NCI-H2196 treated with DMSO at 0.1 percent for 48 hours (cell line): ENCODE measurements around the gene KRTAP5-6.
"Not testable (repeated sequence)": the region's sequence is repeated elsewhere in the genome, so short reads cannot be mapped to it uniquely, and the experiment has no call there.

Experiments used
- DNase-seq: peaks from one replicate; lab custom pipeline; 2025; ENCODE audit not compliant: unreplicated experiment; lab: John Stamatoyannopoulos, UW

KRTAP5-6 gene

DNA sequence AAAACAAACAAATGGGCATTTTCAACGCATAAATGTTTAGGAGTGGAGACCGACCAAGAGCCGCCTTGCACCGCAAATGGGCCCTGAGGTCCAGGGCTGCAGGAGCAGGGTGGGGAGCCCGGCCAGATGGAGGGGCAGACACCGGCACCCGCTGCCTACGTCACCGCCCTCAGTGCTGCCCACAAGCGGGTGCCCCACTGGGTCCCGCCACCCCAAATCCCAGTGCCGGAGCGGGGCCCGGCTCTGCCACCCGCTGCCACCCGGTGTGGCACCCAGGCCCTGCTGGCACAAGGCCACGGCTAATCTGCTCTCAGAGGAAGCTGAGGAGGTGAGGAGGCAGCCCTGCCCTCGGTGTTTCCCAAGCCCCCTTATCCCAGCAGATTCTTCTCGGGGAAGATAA is 13.8 kb upstream of the KRTAP5-6 start:
- not testable (repeated sequence) for DNase-seq

DNA sequence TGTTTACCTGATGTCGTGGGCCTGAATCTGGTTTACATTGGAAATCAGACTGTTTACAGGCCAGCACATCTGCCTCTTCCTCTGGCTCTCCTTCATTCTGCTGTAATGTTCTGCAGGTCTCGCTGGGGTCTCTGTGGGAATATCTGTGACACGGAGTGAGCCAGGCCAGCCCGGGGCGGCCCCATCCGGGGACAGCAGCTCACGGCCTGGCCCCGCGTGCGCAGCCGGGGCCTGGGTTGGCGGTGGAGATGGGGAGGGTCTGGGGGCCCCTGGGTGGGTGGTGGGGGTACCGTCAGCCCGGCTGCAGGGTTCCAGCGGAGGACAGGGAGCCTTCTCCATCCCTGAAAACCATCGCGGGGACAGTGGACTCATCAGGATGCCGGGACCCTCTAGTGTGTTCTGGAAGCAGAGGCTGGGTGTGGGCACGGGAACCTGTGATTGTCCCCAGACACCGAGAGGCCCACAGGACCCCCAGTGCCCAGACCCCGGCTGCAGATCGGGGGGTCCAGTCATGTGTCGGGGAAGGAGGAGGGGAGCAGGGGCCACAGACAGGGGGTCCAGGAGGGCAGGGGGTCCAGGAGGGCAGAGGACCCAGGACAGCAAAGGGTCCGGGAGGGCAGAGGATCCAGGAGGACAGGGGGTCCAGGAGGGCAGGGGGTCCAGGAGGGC is 13.0 kb upstream of the KRTAP5-6 start:
- not testable (repeated sequence) for DNase-seq

DNA sequence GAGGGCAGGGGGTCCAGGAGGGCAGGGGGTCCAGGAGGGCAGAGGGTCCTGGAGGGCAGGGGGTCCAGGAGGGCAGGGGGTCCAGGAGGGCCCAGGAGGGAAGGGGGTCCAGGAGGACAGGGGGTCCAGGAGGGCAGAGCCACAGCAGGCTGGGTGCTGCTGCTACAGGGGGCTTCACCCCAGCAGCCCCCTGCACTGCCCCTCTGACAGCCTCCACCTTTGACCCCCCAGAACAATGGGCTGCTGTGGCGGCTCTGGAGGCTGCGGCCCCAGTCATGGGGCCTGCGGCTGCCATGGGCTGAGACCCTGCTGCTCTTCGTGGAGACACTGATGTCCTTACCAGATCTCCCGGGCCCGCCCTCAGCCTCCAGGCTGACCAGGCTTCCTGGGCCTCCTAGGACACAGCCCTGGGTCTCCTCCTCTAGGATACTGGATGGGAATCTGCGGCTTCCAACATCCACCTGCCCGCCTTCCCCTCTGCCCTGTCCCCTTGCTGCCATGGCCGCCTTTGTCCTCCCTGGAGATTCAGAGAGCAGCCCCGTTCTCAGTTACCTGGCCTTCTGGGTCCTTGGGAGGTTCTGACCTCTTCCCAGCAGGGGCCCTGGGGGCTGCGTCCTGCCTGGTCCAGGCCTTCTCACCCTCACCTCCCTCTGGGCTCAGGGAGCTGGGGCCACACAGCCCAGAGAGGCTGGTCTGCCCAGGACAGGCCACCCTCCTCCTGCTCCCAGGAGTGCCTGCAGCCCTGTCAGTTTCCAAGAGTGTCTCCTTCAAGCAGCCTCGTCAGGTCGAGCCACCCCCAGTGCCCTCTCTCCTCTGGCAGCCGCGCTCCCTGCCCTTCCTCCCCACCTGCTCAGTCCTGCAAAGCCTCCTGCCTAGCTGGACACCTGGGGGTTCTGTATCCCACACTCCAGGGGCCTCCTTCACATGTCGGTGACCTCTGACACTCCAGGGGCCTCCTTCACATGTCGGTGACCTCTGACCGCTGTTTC is 11.8 kb upstream of the KRTAP5-6 start:
- DNase-seq: not testable (repeated sequence)

DNA sequence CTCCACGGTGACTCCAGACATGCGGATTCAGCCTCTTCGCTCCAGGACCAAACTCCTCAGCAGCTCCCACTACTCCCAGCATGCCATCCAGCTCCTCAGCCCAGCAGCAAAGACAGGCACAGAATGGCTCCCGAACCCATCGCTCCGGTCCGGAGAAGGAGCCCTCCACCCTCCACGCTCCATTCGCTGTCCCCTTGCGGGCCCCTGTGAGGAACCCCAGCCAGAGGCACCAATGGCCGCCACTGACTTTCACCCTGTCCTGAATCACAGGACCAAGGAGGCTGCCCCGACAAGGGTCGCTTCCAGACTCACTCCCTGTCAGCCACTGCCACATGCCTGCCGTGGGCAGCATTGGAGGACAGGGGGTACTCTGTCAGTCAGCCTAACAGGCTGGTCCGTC is 10.8 kb upstream of the KRTAP5-6 start:
- not testable (repeated sequence) for DNase-seq

DNA sequence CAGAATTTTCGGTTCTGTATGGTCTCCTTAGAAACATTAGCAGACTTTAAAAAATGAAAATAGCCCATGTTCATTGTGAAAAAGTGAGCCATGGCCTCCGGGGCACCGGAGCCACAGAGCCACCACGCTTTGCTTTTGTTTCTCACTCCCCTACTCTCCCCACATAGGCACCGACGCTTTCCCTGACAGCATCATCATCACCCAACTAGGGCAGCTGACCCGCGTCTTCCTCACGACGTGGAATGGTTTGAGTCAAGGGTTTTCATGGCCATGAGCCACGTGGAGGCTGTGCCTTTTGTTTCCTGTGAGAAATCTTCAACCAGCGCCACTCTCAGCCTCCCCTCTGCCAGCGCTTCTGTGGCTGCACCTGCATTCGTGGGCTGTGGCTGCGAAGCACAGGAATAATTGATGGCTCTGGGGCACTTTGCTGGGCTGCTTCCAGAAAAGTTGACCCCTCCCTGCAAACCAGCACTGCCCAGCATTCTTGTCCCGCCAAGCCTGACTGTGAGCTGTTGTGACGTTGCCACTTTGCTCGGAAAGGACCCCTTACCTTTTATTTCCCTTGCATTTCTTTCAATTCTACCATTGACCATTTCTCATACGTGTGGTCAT is 8.6 kb upstream of the KRTAP5-6 start:
- DNase-seq: not testable (repeated sequence)

DNA sequence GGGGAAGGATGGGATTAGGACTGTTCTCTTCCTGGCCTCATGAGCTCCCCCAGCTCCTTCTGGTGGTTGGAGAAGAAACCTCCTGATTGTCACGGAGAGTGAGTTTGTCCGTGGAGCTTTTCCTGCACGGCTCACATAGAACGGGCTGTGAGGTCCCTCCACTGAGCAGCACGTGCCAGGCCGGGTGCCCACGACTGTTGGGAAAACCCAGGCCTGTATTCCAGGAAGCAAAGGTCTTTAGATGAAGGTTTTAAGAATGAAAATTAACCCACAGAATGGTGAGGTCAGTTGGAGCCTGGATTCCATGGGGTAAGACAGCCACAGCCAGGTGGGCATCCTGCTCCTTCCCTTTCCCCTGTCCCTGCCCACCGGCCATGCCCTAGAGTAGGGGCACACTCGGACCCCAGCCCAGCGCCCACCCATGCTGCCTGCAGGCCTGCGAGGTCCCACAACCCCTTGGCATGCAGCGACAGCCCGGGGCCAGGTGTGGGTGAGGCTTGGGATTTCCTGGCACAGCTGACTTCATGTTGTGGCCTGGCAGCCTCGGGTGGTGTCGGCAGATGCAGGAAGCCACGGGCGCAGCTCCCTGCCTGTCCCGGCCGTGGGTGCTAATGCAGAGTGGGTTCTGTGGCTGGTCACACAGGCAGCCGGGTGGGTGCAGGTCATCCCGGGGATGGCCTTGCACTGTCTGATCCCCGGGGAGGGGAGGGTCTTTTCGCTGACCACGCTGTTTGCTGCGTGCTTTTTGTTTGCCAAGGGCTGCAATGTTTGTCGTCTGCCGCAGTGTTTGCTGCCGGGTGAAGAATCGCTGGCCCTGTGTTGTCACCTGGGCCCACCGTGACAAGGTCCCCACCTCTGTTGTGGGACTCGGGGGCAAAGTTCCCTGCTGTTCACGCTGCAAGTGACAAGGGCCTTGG is 7.5 kb upstream of the KRTAP5-6 start:
- DNase-seq: not testable (repeated sequence)

DNA sequence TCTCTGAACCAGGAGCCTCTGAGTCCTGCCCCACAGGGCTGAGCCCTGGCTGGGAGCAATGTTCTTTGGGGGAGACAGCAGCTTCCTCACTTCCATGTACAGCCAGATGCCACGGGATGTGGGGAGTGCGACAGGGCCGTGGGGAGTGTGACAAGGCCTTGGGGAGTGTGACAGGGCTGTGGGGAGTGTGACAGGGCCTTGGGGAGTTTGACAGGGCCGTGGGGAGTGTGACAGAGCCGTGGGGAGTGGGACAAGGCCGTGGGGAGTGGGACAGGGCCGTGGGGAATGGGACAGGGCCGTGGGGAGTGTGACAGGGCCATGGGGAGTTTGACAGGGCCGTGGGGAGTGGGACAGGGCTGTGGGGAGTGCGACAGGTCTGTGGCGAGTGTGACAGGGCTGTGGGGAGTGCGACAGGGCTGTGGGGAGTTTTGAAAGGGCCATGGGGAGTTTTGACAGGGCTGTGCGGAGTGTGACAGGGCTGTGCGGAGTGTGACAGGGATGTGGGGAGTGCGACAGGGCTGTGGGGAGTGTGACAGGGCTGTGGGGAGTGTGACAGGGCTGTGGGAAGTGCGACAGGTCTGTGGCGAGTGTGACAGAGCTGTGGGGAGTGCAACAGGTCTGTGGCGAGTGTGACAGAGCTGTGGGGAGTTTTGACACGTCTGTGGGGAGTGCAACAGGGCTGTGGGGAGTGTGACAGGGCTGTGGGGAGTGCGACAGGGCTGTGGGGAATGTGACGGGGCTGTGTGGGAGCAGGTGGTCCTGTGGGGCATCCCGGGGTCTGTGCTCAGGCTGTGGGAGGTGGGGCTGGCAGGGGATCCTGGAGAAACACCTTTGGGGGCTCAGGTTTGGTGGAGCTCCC is 6.6 kb upstream of the KRTAP5-6 start:
- no peak for DNase-seq

DNA sequence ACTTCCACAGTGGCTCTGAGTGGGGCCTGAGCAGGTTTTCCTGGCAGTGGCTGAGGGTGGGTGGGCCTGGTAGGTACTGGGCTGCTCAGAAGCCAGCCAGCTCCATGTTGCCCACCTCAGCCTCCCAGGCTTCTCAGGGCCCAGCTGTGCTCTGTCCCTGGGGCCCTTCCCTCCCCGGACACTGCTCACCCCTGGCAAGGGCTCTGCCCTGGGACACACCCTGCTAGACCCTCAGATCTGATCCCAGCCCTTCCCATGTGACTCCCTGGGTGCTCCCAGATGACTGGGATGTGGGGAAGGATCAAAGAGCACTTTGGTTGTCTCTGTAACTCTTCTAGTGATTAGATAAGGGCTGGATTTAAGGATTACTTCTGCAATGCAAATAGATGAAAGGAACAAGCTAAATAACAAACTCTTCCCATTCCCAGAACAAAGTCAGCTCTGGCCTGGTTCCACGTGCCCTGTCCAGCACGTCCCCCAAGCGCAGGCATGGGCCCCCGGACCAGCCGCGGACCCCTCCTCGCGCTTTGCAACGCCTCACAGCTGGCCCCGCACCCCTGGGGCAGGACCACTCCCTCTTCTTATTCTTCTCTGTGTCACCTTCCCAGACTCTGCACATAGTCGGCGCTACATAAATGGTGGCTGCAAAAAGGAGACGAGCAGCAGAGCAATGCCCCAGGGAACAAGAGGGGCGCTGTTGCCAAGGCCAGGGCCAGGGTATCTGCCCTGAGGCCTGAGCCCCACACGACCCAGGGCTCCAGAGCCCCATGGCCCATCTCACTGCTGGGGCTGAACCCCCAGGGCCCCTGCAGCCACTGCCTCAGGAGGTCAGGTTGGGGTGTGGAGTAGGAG is 5.7 kb upstream of the KRTAP5-6 start:
- DNase-seq: no peak

DNA sequence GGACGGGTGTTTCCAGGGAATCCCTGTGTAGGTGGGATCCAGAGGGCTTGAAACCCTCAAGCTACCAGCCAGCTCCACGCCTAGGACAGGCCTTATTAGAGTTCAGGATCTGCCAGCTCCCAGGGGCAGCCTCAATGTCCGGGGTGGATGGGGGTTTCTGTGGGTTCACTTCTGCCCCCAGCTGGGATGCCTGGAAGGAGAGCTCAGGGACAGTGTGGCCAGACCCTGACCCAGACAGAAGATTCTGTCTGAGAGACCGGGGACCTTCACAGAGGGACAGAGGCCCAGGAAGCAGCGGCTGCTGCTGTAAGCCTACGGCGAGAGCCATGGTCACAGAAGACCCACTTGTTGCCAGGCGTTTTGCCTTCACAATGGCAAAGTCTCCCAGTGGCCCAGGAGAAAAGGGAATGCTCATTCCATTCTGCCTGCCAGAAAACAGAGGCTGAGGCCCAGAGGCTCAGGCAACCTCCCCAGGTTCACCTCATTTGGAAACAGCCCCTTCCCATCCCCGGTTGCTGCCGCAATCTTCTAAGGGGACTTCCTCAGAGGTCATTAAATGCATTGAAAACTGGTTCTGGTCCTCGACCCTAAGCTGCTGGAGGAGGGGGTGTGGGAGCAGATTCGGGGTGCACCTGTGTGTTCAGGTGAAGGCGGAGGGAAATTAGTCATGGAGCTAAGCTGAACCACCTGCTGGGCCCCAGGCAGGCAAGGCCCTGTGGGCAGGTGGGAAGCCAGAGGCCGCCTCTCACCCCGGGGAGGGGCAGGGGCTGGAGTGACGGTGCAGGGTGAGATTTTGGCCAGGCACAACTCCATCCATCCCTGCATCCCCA is 4.9 kb upstream of the KRTAP5-6 start:
- DNase-seq: no peak

DNA sequence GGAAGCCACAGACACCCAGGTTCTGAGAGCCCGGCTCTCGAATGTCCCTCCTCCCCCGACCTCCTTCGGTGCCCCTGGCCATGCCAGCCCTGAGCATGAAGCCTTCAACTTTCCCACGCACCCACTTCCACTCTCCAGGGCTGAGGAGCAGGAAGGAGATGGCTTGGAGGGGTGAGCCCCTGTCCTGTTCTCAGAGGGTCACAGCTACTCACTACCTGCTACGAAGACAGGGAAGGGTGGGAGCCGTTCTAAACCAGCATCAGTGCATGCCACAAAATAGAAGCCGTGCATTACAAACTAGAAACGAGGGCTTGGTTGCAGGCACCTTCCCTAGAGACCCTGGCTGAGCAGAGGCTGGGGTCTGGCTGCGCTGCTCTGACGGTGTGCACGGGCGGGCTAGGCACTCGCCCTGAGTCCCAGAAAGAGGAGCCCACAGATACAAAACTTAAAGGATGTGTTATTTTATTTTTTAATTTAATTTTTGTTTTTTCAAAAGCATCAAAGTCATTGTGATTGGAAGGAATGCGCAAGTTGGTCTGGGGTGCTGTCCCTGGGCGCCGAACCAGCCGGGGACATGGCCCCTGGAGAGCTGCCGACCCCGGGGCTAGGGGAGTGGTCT is 4.2 kb upstream of the KRTAP5-6 start:
- DNase-seq: no peak

DNA sequence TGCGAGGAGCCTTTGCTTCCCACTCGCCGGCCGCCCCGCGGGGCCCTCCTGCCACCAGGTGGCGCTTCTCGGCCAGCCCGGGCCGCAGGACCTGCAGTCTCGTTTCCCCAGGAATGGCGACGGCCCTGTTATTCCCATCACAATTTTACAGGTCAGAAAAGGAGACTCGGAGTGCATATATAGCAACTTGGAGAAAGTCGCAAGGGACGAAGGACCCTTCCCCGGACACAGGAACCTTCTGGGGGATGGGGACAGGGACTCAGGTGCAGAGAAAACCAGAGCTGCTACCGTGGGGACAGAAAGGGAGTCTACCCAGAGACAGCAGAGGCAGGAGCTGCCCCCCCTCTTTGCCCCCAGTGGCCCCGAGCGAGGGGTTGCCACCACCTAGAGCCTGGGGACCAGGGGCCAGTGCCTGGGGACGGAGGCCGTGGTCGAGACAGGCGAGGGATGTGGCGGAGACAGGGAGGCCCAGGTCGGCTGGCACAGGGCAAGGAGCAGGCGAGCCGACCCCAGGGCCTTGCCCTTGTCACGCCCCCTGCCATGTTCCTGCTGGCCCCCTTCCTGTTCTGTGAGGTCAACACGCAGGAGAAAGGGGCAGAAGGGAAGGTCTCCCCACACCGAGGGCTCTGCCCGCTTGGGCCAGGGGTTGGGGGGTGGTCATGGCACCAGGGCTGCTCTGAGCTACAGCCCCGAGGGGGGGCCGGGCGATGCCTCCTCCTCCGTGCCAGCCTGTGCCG is 3.5 kb upstream of the KRTAP5-6 start:
- DNase-seq: peak; percentile 55

DNA sequence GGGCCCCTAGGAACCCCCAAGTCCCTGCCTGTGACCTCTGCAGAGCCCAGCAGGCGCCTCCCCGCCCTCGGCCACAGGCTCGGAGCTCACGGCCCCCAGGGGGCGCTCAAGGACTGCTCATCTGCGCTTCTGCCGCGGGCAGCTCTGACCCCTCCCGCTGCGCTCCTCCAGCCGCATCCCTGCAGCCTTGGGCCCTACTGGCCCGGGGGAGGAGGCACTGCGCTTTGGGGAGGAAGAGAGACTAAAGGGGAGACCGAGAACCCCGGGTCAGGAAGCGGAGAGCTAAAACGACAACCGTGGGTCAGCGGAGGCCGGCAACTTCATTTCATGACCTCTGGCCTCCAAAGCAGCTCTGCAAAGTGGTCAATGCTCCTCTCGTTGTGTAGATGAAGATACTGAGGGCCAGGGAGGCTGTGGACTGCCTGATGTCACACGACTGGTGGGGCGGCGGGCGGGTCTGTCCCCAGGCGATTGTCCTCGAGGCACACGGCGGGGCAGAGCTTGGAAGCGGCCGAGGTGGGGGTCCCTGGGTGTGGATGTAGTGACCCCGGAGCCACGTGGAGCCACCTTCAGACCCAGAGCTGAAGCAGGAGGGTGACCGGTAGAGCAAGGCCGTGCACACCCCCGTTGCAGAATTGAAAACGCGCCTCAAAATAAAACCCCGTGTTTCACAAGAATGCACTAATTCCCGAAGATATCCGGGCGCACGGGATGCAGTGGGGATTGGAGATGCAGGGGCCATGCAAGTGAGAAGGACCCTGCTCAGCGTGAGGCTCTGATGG is 2.7 kb upstream of the KRTAP5-6 start:
- peak; percentile 74 for DNase-seq

DNA sequence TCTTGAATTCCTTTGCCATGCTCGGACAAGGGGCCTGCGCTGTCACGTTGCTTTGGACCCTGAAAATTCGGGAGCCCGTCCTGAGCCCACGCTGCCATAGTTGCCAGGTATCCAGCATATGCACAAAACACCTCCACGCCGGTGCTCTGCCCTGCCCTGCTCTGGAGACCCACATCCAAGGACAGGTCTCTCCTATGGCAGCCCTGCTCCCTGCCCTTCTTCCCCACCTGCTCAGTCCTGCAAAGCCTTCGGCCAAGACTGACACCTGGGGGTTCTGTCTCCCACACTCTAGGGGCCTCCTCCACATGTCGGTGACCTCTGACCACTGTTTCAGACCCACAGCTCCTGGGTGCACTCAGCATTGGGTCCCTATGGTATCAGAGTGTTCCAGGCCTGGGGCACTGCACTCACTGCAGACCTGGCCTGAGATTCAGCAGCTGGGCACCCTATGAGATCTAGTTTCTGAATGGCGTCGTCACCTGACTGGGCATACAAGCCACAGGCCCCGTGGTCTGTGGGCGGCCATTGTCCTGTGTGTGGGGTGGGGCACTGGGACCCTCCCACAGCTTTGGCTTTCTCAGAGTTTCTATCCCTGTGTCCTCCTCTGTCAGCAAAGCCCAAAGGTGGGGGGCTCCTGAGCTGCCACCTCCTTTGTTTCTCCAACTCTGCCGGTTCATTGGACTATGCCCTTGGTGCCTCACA is 2.0 kb upstream of the KRTAP5-6 start:
- no peak for DNase-seq

DNA sequence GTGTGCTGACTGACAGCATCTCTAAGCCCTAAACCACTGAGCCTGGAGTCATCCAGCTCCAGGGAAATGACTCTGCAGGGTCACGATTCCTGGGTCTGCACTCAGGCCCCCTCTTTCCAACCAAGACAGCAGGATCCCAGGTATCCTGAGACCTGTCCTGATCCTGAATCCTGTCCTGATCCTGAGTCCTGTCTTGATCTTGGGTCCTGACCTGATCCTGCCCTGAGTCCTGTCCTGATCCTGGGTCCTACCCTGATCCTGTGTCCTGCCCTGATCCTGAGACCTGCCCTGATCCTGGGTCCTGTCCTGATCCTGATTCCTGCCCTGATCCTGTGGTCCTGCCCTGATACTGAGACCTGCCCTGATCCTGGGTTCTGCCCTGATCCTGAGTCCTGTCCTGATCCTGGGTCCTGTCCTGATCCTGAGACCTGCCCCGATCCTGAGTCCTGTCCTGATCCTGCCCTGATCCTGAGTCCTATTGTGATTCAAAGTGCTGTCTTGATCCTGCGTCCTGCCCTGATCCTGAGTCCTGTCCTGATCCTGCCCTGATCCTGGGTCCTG is 1.4 kb upstream of the KRTAP5-6 start:
- DNase-seq: no peak

DNA sequence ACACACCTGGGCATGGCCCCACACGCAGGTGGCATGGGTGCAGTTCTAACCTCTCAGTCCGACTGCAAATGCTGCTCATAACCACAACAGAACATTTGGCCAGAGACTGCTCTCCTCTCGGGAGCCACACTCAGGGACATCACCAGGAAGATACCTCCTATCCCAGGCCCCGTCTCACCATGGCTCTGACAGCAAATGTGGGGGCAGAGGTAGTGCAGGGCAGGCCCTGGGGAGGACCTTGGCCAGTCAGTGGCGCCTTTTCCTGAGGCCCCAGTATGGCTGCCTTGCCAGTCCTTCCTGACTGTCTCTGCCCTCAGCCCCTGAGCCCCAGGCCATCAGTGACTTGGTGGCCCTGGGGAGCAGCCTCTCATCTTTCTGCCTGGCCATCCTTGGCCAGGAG is 2.8 kb downstream of the KRTAP5-6 start:
- DNase-seq: no peak
